NCI-H446 treated with DMSO at 0.1 percent for 48 hours (cell line): ENCODE data around the gene DUSP6.
"Not testable (repeated sequence)": the region's sequence is repeated elsewhere in the genome, so short reads cannot be mapped to it uniquely, and the experiment has no call there.

Experiments used
- DNase-seq: peaks from one replicate; lab custom pipeline; 2025; lab: John Stamatoyannopoulos, UW

The DUSP6 gene

DNA sequence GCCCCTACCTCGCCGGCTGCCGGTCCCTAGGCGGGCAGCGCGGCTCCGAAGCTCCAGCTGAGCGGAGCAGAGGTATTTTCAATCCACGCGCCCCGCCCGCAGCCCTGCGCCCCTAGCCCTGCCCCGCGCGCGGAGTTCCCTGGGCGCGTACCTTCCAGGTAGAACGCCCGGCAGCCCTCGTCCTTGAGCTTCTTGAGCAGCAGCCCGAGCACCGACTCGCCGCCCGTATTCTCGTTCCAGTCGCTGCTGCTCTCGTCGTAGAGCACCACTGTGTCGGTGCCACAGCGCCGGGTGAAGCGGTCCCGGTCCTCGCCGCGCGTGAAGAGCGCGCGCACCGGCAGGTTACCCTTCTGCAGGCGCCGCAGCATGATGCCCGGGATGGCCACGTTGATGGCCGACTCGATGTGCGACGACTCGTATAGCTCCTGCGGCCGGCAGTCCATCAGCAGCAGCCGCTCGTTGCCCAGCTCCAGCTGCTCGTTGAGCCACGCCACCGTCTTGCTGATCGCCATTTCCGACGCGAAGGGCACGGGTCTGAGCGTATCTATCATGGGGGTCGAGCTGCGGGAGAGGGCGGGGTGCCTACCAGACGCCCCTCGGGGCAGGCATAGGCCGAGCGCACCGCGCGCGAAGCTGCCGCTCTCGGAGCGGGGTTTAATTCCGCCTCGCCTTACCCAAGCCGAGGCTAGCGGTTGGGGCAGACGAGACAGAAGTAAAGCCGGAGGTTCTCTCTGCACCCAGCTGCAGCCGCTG is 636 bp downstream of the DUSP6 start:
- DNase-seq = no peak

DNA sequence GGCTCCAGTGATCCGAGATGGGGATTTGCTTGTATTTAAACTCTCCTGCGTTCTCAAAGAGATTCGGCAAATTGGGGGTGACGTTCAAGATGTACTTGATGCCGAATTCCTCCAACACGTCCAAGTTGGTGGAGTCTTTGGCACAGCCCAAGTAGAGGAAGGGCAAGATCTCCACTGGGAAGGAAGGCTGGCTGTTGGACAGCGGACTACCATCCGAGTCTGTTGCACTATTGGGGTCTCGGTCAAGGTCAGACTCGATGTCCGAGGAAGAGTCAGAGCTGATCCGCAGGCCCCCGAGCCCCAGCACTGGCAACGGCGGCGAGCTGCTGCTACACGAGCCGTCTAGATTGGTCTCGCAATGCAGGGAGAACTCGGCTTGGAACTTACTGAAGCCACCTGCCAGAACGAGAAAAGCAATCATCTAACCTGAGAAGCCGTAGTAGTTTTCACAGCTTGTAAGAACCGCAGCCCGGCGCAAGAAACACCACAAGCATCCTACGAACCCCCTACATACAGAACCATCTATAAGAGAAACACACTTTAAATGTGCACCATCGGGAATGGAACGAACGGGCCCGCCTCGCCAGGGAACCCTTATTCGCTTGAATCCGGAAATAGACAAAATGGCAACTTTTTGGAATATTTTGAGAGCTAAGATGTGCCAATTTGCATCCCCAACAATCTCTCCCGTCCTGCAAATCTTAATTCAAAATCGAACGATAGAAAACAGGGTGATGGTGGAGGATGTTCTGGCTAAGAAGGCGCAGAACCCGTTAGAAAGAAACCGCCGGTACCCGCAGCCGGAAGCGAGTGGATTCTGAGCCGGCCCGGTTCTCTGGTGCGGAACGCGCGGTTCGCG is 1.4 kb downstream of the DUSP6 start:
- DNase-seq = no peak

DNA sequence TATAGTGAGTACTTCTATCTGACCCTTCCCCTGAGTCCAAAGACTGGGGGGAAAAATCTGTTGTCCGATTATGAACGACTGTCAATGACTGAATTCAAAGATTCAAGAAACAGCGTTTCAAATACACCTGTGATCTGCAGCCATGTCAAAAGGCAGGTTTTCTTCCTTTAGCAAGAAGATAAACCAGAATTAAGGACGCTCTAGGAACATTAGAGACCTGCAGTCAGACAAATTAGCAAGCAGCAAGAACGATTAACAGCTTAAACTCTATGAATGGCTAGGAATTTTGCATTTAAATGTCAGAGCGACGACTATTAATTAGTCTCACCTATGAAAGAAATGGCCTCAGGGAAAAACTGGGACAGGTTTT is 2.1 kb downstream of the DUSP6 start:
- DNase-seq = no peak

GRCh38 chr12:89349814-89350213 is 2.5 kb downstream of the DUSP6 start:
- DNase-seq = peak; percentile 5

- DNase-seq = no peak
Observed at GRCh38 chr12:89348894-89349699, 3.2 kb downstream of the DUSP6 start.

DNA sequence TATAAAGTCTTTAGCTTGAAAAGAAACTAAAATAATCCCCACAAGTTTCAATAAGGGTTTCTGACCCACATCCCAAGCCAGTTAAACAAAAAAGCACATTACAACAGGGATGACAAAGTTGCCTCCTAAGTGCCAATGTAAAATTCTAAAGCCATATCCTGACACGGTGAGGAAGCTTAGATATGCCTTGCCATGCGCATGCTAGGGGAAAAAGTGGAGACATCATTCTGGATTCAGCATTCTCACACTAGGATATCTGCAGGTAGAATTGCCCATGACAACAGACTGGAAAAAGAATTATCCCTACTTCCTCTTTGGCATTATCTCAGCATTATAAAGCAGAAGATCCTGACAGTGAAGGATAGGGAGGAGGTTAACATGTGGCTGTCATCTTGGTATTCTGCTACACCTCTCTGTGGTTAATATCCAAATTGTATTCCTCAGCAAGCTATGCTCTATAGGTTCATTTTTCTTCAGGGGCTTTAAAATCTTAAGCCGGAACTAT is 4.9 kb downstream of the DUSP6 start:
- no peak for DNase-seq

GRCh38 chr12:89346741-89347324 is 5.5 kb downstream of the DUSP6 start:
- no peak for DNase-seq

GRCh38 chr12:89345830-89346740 is 6.2 kb downstream of the DUSP6 start:
- DNase-seq = peak; percentile 74

- no peak for DNase-seq
Observed at GRCh38 chr12:89345376-89345775, 6.9 kb downstream of the DUSP6 start.

DNA sequence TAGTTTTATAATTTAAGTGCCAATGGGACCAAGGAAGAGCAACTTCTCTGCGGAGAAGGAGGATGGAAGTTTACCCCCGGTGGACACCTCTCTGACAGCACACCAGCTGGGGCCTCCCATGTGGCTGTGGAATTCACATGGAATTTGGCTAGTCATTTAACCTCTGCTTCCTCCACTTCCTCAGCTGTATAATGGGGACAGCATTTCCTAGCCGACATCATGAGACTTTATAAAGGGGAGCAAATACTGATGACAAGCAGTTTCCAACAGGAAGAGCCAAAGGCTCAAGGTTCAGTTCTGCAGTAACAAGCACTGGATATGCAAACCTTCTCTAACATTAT is 7.5 kb downstream of the DUSP6 start:
- no peak for DNase-seq

GRCh38 chr12:89344043-89344861 is 8.0 kb downstream of the DUSP6 start:
- DNase-seq = no peak

GRCh38 chr12:89343127-89343526 is 9.2 kb downstream of the DUSP6 start:
- no peak for DNase-seq

- DNase-seq = no peak
Observed at GRCh38 chr12:89340861-89341260, 11.4 kb downstream of the DUSP6 start.

DNA sequence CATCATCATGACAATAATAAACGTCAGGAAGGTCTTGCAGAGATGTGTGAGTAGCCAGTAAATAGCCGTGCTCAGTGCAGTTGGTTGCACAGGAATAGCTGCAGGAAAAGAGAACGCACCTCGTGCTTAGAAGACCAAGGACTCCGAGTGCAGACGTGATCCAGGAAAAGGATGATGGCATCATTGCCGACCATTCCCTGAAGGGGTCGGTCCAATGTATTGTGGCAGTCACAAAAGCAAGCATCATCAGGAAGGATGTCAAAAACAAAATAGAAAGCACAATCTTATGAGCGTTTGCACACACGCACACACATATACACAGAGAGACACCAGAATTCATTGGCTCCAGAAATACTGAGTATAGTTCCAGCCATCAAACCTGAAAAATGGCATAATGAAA is 12.8 kb downstream of the DUSP6 start:
- no peak for DNase-seq

DNA sequence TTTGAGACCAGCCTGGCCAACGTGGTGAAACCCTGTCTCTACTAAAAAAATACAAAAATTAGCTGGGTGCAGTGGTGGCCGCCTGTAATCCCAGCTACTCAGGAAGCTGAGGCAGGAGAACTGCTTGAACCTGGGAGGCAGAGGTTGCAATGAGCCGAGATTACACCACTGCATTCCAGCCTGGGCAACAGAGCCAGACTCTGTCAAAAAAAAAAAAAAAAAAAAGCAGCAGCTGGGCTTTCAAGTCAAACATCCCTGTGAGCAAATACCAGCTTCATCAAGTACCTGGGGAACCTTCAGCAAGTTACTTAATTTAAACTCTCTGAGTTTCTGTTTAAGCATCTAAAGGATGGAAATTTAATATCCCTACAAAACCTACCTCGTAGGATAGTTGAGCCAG is 15.2 kb downstream of the DUSP6 start:
- not testable (repeated sequence) for DNase-seq

GRCh38 chr12:89335452-89336244 is 16.7 kb downstream of the DUSP6 start:
- DNase-seq = no peak

- no peak for DNase-seq
Observed at GRCh38 chr12:89334548-89335169, 17.6 kb downstream of the DUSP6 start.

- DNase-seq = no peak
Observed at GRCh38 chr12:89333564-89334252, 18.6 kb downstream of the DUSP6 start.
